ENCODE measurements around the gene NDOR1.
"Not testable (repeated sequence)": the region's sequence is repeated elsewhere in the genome, so short reads cannot be mapped to it uniquely, and the experiment has no call there.

The NDOR1 gene

GRCh38 chr9:137245450-137246421 is 40.2 kb downstream of the NDOR1 start:
- DNase-seq, result no peak

GRCh38 chr9:137247135-137247915 is 41.8 kb downstream of the NDOR1 start:
- DNase-seq, result no peak

GRCh38 chr9:137247916-137248175 is 42.3 kb downstream of the NDOR1 start:
- DNase-seq, result no peak

- no peak for DNase-seq
These were observed 45.1 kb downstream of the NDOR1 start for GRCh38 chr9:137250329-137251193.

- DNase-seq, result no peak
These were observed 45.6 kb downstream of the NDOR1 start, which contains the start of gene STPG3 for GRCh38 chr9:137251194-137251461. STPG3 (plus strand) TSS chr9:137251286; CDS start chr9:137251287, 1 bp downstream.

- DNase-seq, result no peak
These were observed 46.2 kb downstream of the NDOR1 start for GRCh38 chr9:137251490-137252268.

GRCh38 chr9:137252555-137253506 is 47.3 kb downstream of the NDOR1 start:
- no peak for DNase-seq

GRCh38 chr9:137253717-137254623 is 48.5 kb downstream of the NDOR1 start:
- DNase-seq, result no peak

GRCh38 chr9:137254624-137255447 is 49.3 kb downstream of the NDOR1 start, which contains the start of gene NELFB:
NELFB (plus strand) TSS chr9:137255327.
- DNase-seq, result peak; percentile 91

- DNase-seq, result peak; percentile 9
These were observed 50.1 kb downstream of the NDOR1 start for GRCh38 chr9:137255448-137256114.

- DNase-seq, result no peak
These were observed 50.9 kb downstream of the NDOR1 start for GRCh38 chr9:137256362-137256761.

- DNase-seq, result no peak
These were observed 51.4 kb downstream of the NDOR1 start for GRCh38 chr9:137256856-137257255.

GRCh38 chr9:137262173-137262908 is 56.8 kb downstream of the NDOR1 start:
- not testable (repeated sequence) for DNase-seq

GRCh38 chr9:137262909-137263285 is 57.4 kb downstream of the NDOR1 start:
- DNase-seq, result no peak

- no peak for DNase-seq
These were observed 58.0 kb downstream of the NDOR1 start for GRCh38 chr9:137263506-137263905.

GRCh38 chr9:137264067-137264466 is 58.6 kb downstream of the NDOR1 start:
- DNase-seq, result no peak

GRCh38 chr9:137265496-137266161 is 60.1 kb downstream of the NDOR1 start:
- no peak for DNase-seq
